Mucosa of descending colon (tissue), 3 donors: ENCODE measurements around the gene ETF1. TPM values are rescaled to one million over a fixed set of nuclear protein-coding genes. Genes with fewer than 3 reads are reported as not detected.
A peak's percentile ranks its signal among the peaks of the same experiment; 100 is the strongest.

Source experiments
- ATAC-seq: fragments of 200-7000 bp; cut with Tn5 transposase; one replicate; pipeline ENCODE4 v1.9.1; 2020; ENCODE audit warnings: mild to moderate bottlenecking, moderate library complexity
- DNase-seq, 3 donors: peaks; one replicate each; pipeline ENCODE4 v3.0.0-alpha.2; 2020
- H3K36me3 ChIP-seq: fragments of 200-600 bp; one replicate; pipeline ENCODE4 v1.8.0; 2021; ENCODE audit warnings: low read depth, mild to moderate bottlenecking
- H3K4me1 ChIP-seq: fragments of 200-600 bp; one replicate; pipeline ENCODE4 v1.8.0; 2021; ENCODE audit warnings: low read depth, mild to moderate bottlenecking
- H3K4me3 ChIP-seq: fragments of 200-600 bp; one replicate; pipeline ENCODE4 v1.8.0; 2021; ENCODE audit warnings: mild to moderate bottlenecking
- H3K9me3 ChIP-seq: fragments of 200-600 bp; one replicate; pipeline ENCODE4 v1.8.0; 2021; ENCODE audit warnings: mild to moderate bottlenecking
- CTCF ChIP-seq: fragments of 200-600 bp; IDR thresholded peaks from one replicate; pipeline ENCODE4 v1.8.0; 2022; ENCODE audit warnings: antibody characterized with exemption, mild to moderate bottlenecking
- intact Hi-C, 2 donors: fragments of 100-400 bp; cut with DNase I in 1 of 2; cut with micrococcal nuclease in 1 of 2; formaldehyde crosslinking; loops; one replicate each; pipeline versions ENCODE4 v1.11.0 to v1.11.1; 2022; cut with DNase I, micrococcal nuclease
- total RNA-seq, 3 donors: library from RNA; stranded (reverse); fragmentation: NEBNext Ultra II Directional in 2 of 3; extraction: Animal tissue kit (Norgen Biotek cat#: 25700) in 2 of 3; gene quantifications; one replicate each; pipeline versions ENCODE4 v1.2.1 to v1.2.4, GENCODE V29; 2021 to 2023
- donor health status: DM: no; HTN: no; CAD: no; lungs with moderate emphysema.
- donor health status: DM: no; HTN: no; CAD: no.
- donor health status: DM: no; HTN: yes; CAD: no.

The ETF1 gene
- total RNA-seq, 3 donors from 2014 or later = 66.5 to 114 (median 85.7) TPM

DNA sequence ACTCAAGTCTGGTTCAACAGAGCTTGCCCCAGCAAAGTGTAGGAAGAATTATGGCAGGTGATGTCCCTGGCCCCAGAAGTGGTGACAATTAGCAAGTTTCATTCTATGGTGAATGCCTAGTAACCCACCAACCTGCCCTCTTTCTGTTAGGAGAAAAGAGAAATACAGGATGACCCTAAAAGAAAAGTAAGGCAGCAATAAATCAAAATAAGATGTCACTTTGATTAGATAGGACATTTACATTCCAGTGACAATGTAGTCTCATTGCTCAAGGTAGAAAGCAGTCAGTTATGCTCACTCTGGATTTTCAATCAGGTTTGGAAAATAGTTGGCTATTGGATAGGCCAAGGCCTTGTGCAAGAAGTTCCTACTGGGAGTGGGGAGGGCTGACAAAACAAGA is 37.7 kb upstream of the ETF1 start:
- no peak for TF ChIP-seq CTCF
- intact Hi-C loops = no loop called here

GRCh38 chr5:138580001-138580400 is 37.0 kb upstream of the ETF1 start:
- peaks cover 6% of the 10 kb centered on the region for H3K36me3 ChIP-seq
- H3K4me3 ChIP-seq = no peak overlapping the region
- H3K4me1 ChIP-seq = peaks cover 7% of the 10 kb centered on the region
- no peak for TF ChIP-seq CTCF
- DNase-seq = no peak
- intact Hi-C loops = no loop called here
- no peaks in the 10 kb centered on the region for H3K9me3 ChIP-seq
- ATAC-seq = no peak

More for the DNA sequence above, 37.7 kb upstream of the ETF1 start:
- no peaks in the 10 kb centered on the region for H3K9me3 ChIP-seq
- no peak for ATAC-seq
- H3K4me3 ChIP-seq = no peak overlapping the region
- H3K4me1 ChIP-seq = peaks cover 4% of the 10 kb centered on the region
- peaks cover under 1% of the 10 kb centered on the region for H3K36me3 ChIP-seq
- no peak for DNase-seq

GRCh38 chr5:138579517-138579863 is 36.5 kb upstream of the ETF1 start:
- Histone ChIP-seq H3K4me3 (no peak overlapping the region), H3K36me3 (peaks cover 6% of the 10 kb centered on the region), H3K9me3 (no peaks in the 10 kb centered on the region), H3K4me1 (peaks cover 7% of the 10 kb centered on the region)
- TF ChIP-seq CTCF = no peak
- intact Hi-C loops = no loop called here
- ATAC-seq = no peak
- DNase-seq = no peak

GRCh38 chr5:138577452-138577851 is 34.4 kb upstream of the ETF1 start:
- peaks cover 7% of the 10 kb centered on the region for H3K36me3 ChIP-seq
- intact Hi-C loops = no loop called here
- no peak overlapping the region for H3K4me3 ChIP-seq
- no peak for TF ChIP-seq CTCF
- no peaks in the 10 kb centered on the region for H3K9me3 ChIP-seq
- ATAC-seq (no peak), DNase-seq (peak in 1 of 3 donors; percentile 18)
- H3K4me1 ChIP-seq = peaks cover 9% of the 10 kb centered on the region

DNA sequence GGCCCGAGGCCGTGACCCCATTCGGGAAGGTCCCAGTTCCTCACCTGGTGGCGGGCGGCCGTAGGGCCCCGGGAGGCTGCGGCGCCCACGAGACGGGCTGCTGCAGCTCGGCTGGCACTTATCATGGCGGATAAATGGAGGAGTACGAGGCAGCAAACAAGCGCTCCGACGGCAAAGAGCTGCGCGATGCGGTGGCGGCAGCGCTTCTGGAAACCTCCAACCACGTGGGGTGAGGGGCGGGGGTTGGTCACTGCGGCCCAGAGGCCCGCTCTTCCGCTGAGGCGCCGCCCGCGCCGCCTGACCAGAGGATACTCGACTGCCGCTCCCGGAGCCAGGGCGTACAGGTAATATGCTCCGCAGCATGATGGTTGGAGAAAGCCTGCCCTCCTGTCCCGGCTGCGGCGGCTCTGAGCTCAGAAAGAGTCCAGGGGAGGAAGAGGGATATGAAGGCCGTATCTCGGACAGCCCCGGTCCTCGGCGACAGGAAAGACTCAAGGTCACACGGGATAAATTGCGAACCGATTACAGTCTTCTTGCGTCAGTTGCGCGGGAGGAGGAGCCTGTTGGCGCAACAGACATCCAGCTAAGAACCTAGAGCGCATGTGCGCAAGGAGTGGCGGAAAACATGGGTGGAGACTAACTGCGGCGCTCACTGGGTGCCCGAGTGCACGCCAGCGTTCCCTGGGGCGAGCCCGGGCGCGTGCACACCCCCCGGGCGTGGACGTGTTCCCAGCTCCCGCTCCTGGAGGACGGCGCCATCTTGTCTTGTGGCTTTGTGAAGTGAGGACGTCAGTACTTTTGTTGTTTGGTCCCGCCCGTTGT is 32.4 kb upstream of the ETF1 start, which contains the start of gene HSPA9:
TSS of gene HSPA9 (minus strand) at position 208 of the 822 bp plus-strand sequence. CDS start at position 125, 83 bp downstream.
- Histone ChIP-seq H3K36me3 (peaks cover 20% of the 10 kb centered on the region), H3K4me1 (peaks cover 9% of the 10 kb centered on the region), H3K4me3 (peak within 1 kb of the TSS; percentile 92), H3K9me3 (no peaks in the 10 kb centered on the region)
- intact Hi-C loops = no loop called here
- no peak for TF ChIP-seq CTCF
- ATAC-seq (peak; percentile 95), DNase-seq (peak; percentile 97 to 99 (median 98))
